ENCODE data around the gene FBXL3.
A peak's percentile ranks its signal among the peaks of the same experiment; 100 is the strongest.
"Not testable (repeated sequence)": the region's sequence is repeated elsewhere in the genome, so short reads cannot be mapped to it uniquely, and the experiment has no call there.

Gene FBXL3

GRCh38 chr13:76969488-76970365 is 57.2 kb downstream of the FBXL3 start:
- no peak overlapping the region for H3K4me3 Mint-ChIP-seq
- peaks cover 15% of the 10 kb centered on the region for H3K4me1 Mint-ChIP-seq (ENCODE audit: low read depth)
- intact Hi-C loops (cut with micrococcal nuclease), result loop anchor here (10.0 kb wide), 1 partner anchor 495 kb away; no protein-coding TSS in a partner anchor
- H3K27me3 Mint-ChIP-seq, result peaks cover 28% of the 10 kb centered on the region
- H3K36me3 Mint-ChIP-seq (ENCODE audit: low read depth), result no peaks in the 10 kb centered on the region
- H3K27ac Mint-ChIP-seq, result no peak overlapping the region
- no peaks in the 10 kb centered on the region for H3K9me3 Mint-ChIP-seq

- no peaks in the 10 kb centered on the region for H3K9me3 Mint-ChIP-seq
- intact Hi-C loops (cut with micrococcal nuclease), result no loop called here
Observed at GRCh38 chr13:76968041-76968440, 58.9 kb downstream of the FBXL3 start.

DNA sequence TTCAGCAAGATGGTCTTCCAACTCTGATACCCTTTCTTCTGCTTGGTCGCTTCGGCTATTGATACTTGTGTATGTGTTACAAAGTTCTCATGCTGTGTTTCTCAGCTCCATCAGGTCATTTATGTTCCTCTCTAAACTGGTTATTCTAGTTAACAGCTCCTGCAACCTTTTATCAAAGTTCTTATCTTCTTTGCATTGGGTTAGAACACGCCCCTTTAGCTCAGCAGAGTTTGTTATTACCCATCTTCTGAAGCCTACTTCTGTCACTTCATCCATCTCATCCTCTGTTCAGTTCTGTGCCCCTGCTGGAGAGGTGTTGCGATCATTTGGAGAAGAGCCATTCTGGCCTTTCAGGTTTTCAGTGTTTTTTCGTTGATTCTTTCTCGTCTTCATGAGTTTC is 59.9 kb downstream of the FBXL3 start:
- H3K9me3 Mint-ChIP-seq, result no peaks in the 10 kb centered on the region
- H3K27me3 Mint-ChIP-seq, result peaks cover 11% of the 10 kb centered on the region
- H3K27ac Mint-ChIP-seq, result no peak overlapping the region
- no peaks in the 10 kb centered on the region for H3K36me3 Mint-ChIP-seq (ENCODE audit: low read depth)
- H3K4me3 Mint-ChIP-seq, result no peak overlapping the region
- H3K4me1 Mint-ChIP-seq (ENCODE audit: low read depth), result peaks cover 7% of the 10 kb centered on the region
- intact Hi-C loops (cut with micrococcal nuclease), result no loop called here

More at GRCh38 chr13:76968041-76968440, 58.9 kb downstream of the FBXL3 start:
- Mint-ChIP-seq H3K27ac (no peak overlapping the region), H3K27me3 (peaks cover 19% of the 10 kb centered on the region), H3K36me3 (ENCODE audit: low read depth) (no peaks in the 10 kb centered on the region), H3K4me1 (ENCODE audit: low read depth) (peaks cover 15% of the 10 kb centered on the region), H3K4me3 (no peak overlapping the region)

- intact Hi-C loops (cut with micrococcal nuclease), result no loop called here
- Mint-ChIP-seq H3K9me3 (peaks cover 9% of the 10 kb centered on the region), H3K36me3 (ENCODE audit: low read depth) (peaks cover under 1% of the 10 kb centered on the region), H3K27me3 (peaks cover 10% of the 10 kb centered on the region), H3K27ac (no peak overlapping the region), H3K4me1 (ENCODE audit: low read depth) (peaks cover 5% of the 10 kb centered on the region), H3K4me3 (no peak overlapping the region)
Observed at GRCh38 chr13:76965759-76966421, 61.1 kb downstream of the FBXL3 start.

DNA sequence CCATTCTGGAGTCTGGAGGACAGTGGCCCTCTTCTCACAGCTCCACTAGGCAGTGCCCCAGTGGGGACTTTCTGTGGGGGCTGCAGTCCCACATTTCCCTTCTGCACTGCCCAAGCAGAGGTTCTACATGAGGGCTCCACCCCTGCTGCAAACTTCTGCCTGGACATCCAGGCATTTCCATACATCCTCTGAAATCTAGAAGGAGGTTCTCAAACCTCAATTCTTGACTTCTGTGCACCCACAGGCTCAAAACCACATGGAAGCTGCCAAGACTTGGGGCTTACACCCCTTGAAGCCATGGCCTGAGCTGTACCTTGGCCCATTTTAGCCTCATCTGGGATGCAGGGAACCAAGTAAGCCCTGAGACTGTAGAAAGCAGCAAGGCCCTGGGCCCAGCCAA is 67.2 kb downstream of the FBXL3 start:
- H3K36me3 Mint-ChIP-seq (ENCODE audit: low read depth); H3K4me3 Mint-ChIP-seq; H3K27me3 Mint-ChIP-seq; H3K27ac Mint-ChIP-seq; intact Hi-C loops (cut with micrococcal nuclease); H3K4me1 Mint-ChIP-seq (ENCODE audit: low read depth): not testable (repeated sequence)
- H3K9me3 Mint-ChIP-seq, result peaks cover 38% of the 10 kb centered on the region

- no peak overlapping the region for H3K4me3 Mint-ChIP-seq
Observed at GRCh38 chr13:76958841-76959432, 68.0 kb downstream of the FBXL3 start.

GRCh38 chr13:76955661-76956060 is 71.3 kb downstream of the FBXL3 start:
- H3K9me3 Mint-ChIP-seq, result peaks cover 27% of the 10 kb centered on the region
- H3K27me3 Mint-ChIP-seq, result no peaks in the 10 kb centered on the region
- H3K36me3 Mint-ChIP-seq (ENCODE audit: low read depth), result peaks cover 7% of the 10 kb centered on the region
- H3K4me3 Mint-ChIP-seq, result no peak overlapping the region
- intact Hi-C loops (cut with micrococcal nuclease), result no loop called here
- H3K4me1 Mint-ChIP-seq (ENCODE audit: low read depth), result peaks cover 11% of the 10 kb centered on the region
- no peak overlapping the region for H3K27ac Mint-ChIP-seq

More at GRCh38 chr13:76958841-76959432, 68.0 kb downstream of the FBXL3 start:
- Mint-ChIP-seq H3K27ac (peak overlapping the region; percentile 32), H3K4me1 (ENCODE audit: low read depth) (peaks cover 8% of the 10 kb centered on the region), H3K36me3 (ENCODE audit: low read depth) (peaks cover 9% of the 10 kb centered on the region), H3K27me3 (no peaks in the 10 kb centered on the region), H3K9me3 (peaks cover 38% of the 10 kb centered on the region)
- intact Hi-C loops (cut with micrococcal nuclease), result no loop called here

Measured in dendritic cell treated with granulocyte-macrophage colony-stimulating factor and Interleukin-4, amounts not matched to agents 40 ng/mL and 50 ng/mL, for 4 days (primary cell).